Measurements from ENCODE around the gene LITAFD. TPM values are rescaled to one million over a fixed set of nuclear protein-coding genes. Genes with fewer than 3 reads are reported as not detected.
"Not testable (repeated sequence)": the region's sequence is repeated elsewhere in the genome, so short reads cannot be mapped to it uniquely, and the experiment has no call there.

The LITAFD gene
- total RNA-seq (2014; rRNA removed): not detected in 2 replicates
- not detected for Bru-seq, nascent RNA
- percentile 29 among the genes with signal in this experiment for BruChase-seq, experiment 1, labeled RNA remaining after a 6-hour chase
- not detected for BruChase-seq, experiment 2, labeled RNA remaining after a 2-hour chase
- long read RNA-seq: 0 reads

DNA sequence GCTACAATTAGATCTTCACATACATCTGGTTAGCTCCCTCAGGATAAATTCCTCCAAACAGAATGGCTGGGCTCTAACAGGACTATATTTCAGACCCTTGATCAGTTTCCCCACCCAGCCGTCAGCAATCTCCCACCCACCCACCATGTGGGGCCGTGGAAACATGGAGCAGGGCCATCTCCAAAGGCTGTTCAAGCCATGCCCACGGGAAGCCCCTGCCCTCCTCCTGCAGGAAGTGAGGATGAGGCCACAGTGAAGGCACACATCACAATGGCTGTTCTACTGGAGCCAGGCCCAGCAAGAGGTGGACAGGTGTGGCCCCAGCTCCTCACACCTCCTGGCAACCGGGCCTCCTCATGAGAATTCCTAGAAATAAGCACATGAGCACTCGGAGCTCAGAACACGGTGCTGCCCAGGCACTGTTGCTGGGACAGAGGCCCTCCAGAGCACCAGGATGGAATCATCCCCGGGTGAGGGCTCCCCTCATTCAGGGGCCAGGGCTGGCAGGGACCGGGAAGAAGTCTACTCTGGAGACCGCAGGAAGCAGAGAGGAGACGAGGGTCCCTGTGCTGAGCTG lies at the start of gene LITAFD:
Gene LITAFD (plus strand): TSS at position 311 of the 577 bp plus-strand sequence. CDS start 2,005 bp downstream, outside the sequence.
- no peak for DNase-seq
- Histone ChIP-seq H3K9ac (ENCODE audit: low read length) (no peak within 1 kb of the TSS), H3K79me2 (ENCODE audit: low read length) (no peaks in the 10 kb centered on the region), H3K36me3 (ENCODE audit: low read depth, low read length) (no peaks in the 10 kb centered on the region), H4K20me1 (ENCODE audit: low read length) (no peaks in the 10 kb centered on the region), H3K4me3 (ENCODE audit: low read length) (no peak within 1 kb of the TSS), H3K27ac (ENCODE audit: low read length) (no peak within 1 kb of the TSS), H3F3A (ENCODE audit: low read length, unreplicated experiment) (no peaks in the 10 kb centered on the region), H3K4me2 (ENCODE audit: low read length) (no peak within 1 kb of the TSS), H3K27me3 (ENCODE audit: low read length) (no peaks in the 10 kb centered on the region), H2AFZ (ENCODE audit: low read length) (no peak within 1 kb of the TSS), H3K4me1 (ENCODE audit: insufficient read depth, low read length) (peaks cover 46% of the 10 kb centered on the region), H3K9me3 (ENCODE audit: low read length) (no peaks in the 10 kb centered on the region), H3K9me2 (replicated peaks; ENCODE audit: low read length) (no peaks in the 10 kb centered on the region)
- no peak for TF ChIP-seq EZH2 (IDR thresholded peaks at IDR 0.05; ENCODE audit: low read length, unreplicated experiment)
- no peak for TF ChIP-seq EZH2phosphoT487 (IDR thresholded peaks at IDR 0.05; ENCODE audit: borderline replicate concordance, low read length)
- no peak for TF ChIP-seq CTCF (conservative IDR thresholded peaks at IDR 0.05; ENCODE audit: low read depth, low read length)
- intact Hi-C loops (cut with micrococcal nuclease): no loop called here
- ChIA-PET CTCF (interaction anchor here (0.7 kb wide), 1 partner anchor 127 kb away, joined by 3 read pairs; no protein-coding TSS in a partner anchor), POLR2A (ENCODE audit: unreplicated experiment) (no interaction called here)
- BruUV-seq (replicated peaks): no TSS peak
- ATAC-seq: no peak

GRCh38 chr16:8832717-8833105 lies 49.4 kb upstream of the LITAFD start:
- DNase-seq: no peak
- Histone ChIP-seq H3K9me2 (replicated peaks; ENCODE audit: low read length) (no peaks in the 10 kb centered on the region), H3K4me3 (ENCODE audit: low read length) (no peak overlapping the region), H2AFZ (ENCODE audit: low read length) (no peak overlapping the region), H3K79me2 (ENCODE audit: low read length) (no peaks in the 10 kb centered on the region), H3K36me3 (ENCODE audit: low read depth, low read length) (peaks cover 13% of the 10 kb centered on the region), H3K4me1 (ENCODE audit: insufficient read depth, low read length) (no peaks in the 10 kb centered on the region), H3F3A (ENCODE audit: low read length, unreplicated experiment) (no peaks in the 10 kb centered on the region), H3K9ac (ENCODE audit: low read length) (no peak overlapping the region), H3K4me2 (ENCODE audit: low read length) (no peak overlapping the region), H3K27me3 (ENCODE audit: low read length) (no peaks in the 10 kb centered on the region), H3K9me3 (ENCODE audit: low read length) (no peaks in the 10 kb centered on the region), H4K20me1 (ENCODE audit: low read length) (no peaks in the 10 kb centered on the region), H3K27ac (ENCODE audit: low read length) (no peak overlapping the region)
- ATAC-seq: no peak
- intact Hi-C loops (cut with micrococcal nuclease): no loop called here
- TF ChIP-seq CTCF (conservative IDR thresholded peaks at IDR 0.05; ENCODE audit: low read depth, low read length): no peak
- TF ChIP-seq EZH2phosphoT487 (IDR thresholded peaks at IDR 0.05; ENCODE audit: borderline replicate concordance, low read length): no peak
- no TSS peak for BruUV-seq (replicated peaks)
- CTCF ChIA-PET: no interaction called here
- POLR2A ChIA-PET (ENCODE audit: unreplicated experiment): no interaction called here

- H3K4me3 ChIP-seq (ENCODE audit: low read length); H4K20me1 ChIP-seq (ENCODE audit: low read length); H3K79me2 ChIP-seq (ENCODE audit: low read length): not testable (repeated sequence)
Observed at GRCh38 chr16:8836797-8837196, 45.4 kb upstream of the LITAFD start.

DNA sequence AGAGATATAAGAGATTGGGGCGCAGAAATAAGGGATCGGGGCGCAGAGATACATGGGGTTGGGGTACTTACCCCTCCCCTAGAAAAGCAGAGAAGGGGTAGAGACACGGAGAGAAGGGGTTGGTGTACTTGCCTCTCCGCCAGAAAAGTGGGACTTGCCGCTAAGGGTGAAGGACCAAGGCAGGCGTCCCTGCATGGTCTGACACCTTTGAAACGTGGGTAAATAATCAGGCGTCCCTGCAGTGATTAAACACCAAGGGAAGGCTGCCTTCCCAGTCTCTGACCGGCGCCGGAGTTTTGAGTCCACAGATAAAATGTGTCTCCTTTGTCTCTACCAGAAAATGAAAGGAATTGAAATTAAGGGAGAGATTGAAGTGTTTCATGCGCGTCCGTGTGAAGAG lies 44.6 kb upstream of the LITAFD start:
- CTCF ChIA-PET; H3K4me3 ChIP-seq (ENCODE audit: low read length); POLR2A ChIA-PET (ENCODE audit: unreplicated experiment); H3K4me1 ChIP-seq (ENCODE audit: insufficient read depth, low read length); H3K9me2 ChIP-seq (replicated peaks; ENCODE audit: low read length); H3F3A ChIP-seq (ENCODE audit: low read length, unreplicated experiment); H2AFZ ChIP-seq (ENCODE audit: low read length); H3K27me3 ChIP-seq (ENCODE audit: low read length); H4K20me1 ChIP-seq (ENCODE audit: low read length); DNase-seq; H3K4me2 ChIP-seq (ENCODE audit: low read length); ATAC-seq; intact Hi-C loops (cut with micrococcal nuclease); H3K79me2 ChIP-seq (ENCODE audit: low read length); H3K9ac ChIP-seq (ENCODE audit: low read length); BruUV-seq (replicated peaks); H3K27ac ChIP-seq (ENCODE audit: low read length); H3K9me3 ChIP-seq (ENCODE audit: low read length); H3K36me3 ChIP-seq (ENCODE audit: low read depth, low read length): not testable (repeated sequence)

More at GRCh38 chr16:8836797-8837196, 45.4 kb upstream of the LITAFD start:
- H3K27ac ChIP-seq (ENCODE audit: low read length); intact Hi-C loops (cut with micrococcal nuclease); H3K9me2 ChIP-seq (replicated peaks; ENCODE audit: low read length); DNase-seq; H3K4me2 ChIP-seq (ENCODE audit: low read length); H2AFZ ChIP-seq (ENCODE audit: low read length); H3K9ac ChIP-seq (ENCODE audit: low read length); H3K36me3 ChIP-seq (ENCODE audit: low read depth, low read length); ATAC-seq; BruUV-seq (replicated peaks); H3K27me3 ChIP-seq (ENCODE audit: low read length); CTCF ChIA-PET; H3F3A ChIP-seq (ENCODE audit: low read length, unreplicated experiment); H3K4me1 ChIP-seq (ENCODE audit: insufficient read depth, low read length); H3K9me3 ChIP-seq (ENCODE audit: low read length): not testable (repeated sequence)
- POLR2A ChIA-PET (ENCODE audit: unreplicated experiment): interaction anchor here (0.6 kb wide), 1 partner anchor 190 kb away, joined by 3 read pairs; no protein-coding TSS in a partner anchor

GRCh38 chr16:8842016-8842415 lies 40.1 kb upstream of the LITAFD start:
- DNase-seq; POLR2A ChIA-PET (ENCODE audit: unreplicated experiment); intact Hi-C loops (cut with micrococcal nuclease); H3F3A ChIP-seq (ENCODE audit: low read length, unreplicated experiment); BruUV-seq (replicated peaks); H4K20me1 ChIP-seq (ENCODE audit: low read length); H3K9ac ChIP-seq (ENCODE audit: low read length); H3K36me3 ChIP-seq (ENCODE audit: low read depth, low read length); H3K4me2 ChIP-seq (ENCODE audit: low read length); H3K4me1 ChIP-seq (ENCODE audit: insufficient read depth, low read length); H3K9me3 ChIP-seq (ENCODE audit: low read length); H2AFZ ChIP-seq (ENCODE audit: low read length); H3K79me2 ChIP-seq (ENCODE audit: low read length); CTCF ChIA-PET; H3K4me3 ChIP-seq (ENCODE audit: low read length); ATAC-seq; H3K27ac ChIP-seq (ENCODE audit: low read length); H3K27me3 ChIP-seq (ENCODE audit: low read length); H3K9me2 ChIP-seq (replicated peaks; ENCODE audit: low read length): not testable (repeated sequence)

Data from PC-3 (cell line).